Measurements from ENCODE around the gene THAP4. TPM values are rescaled to one million over a fixed set of nuclear protein-coding genes. Genes with fewer than 3 reads are reported as not detected.
A peak's percentile ranks its signal among the peaks of the same experiment; 100 is the strongest.

THAP4 gene
- total and polyA plus RNA-seq, 2 of the 4 experiments (the other 2 are of a cell fraction), result 33.9 to 55.1 TPM

DNA sequence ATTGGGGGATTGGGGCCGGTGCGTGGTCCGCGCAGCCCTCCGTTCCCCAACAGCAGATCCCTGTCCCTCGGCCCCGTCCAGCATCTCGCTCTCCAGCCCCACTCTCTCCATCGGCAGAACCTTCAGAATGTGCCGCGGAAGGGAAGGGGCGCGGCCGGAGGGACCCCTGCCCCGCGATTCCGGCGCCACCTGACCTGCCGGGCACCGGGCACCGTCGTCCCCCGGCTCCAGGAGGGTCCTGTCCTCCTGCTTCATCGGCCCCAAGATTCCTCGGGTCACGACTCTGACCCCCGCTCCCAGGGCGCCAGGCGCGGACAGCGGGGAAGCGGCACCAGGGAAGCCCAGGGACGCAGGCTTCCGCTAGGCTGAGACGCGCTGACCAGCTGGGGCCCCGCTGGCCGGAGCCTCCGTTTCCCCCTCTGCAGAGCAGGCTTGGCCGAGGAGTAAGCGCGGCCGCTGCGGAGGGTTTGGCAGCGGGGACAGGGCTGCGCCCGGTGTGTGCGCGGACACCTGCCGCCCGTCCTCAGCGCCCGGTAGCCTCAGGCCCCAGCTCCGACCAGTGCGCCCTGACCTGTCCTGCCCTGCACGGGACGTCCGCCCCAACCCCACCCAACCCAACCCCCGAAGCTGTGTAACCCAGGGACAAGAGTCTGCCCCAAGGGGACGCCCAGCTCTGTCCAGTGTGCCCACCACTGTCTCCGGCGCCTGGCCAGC is 95.2 kb downstream of the THAP4 start:
- Histone ChIP-seq H3K14ac (replicated peaks; ENCODE audit: low read depth, low read length) (no peak overlapping the region), H4K91ac (ENCODE audit: insufficient read depth, low read depth, low read length) (no peak overlapping the region), H4K5ac (ENCODE audit: low read depth, low read length) (no peak overlapping the region), H2BK20ac (ENCODE audit: low read depth, low read length) (no peak overlapping the region), H3K4me1 (ENCODE audit: control insufficient read depth, insufficient read depth, low read length) (peaks cover 22% of the 10 kb centered on the region), H3K9me1 (ENCODE audit: insufficient read depth, low read length) (peaks cover 15% of the 10 kb centered on the region), H4K20me1 (ENCODE audit: insufficient read depth, low read length) (no peaks in the 10 kb centered on the region), H3K4me3 (ENCODE audit: insufficient read depth, low read depth, low read length) (no peak overlapping the region), H3K79me1 (ENCODE audit: low read depth in 1 of 2, low read length in 2 of 2) (peaks cover 4 to 13% of the 10 kb centered on the region in 2 experiments; a peak in 2 of 4 replicates), H3K4ac (ENCODE audit: low read depth, low read length) (no peak overlapping the region), H3K18ac (ENCODE audit: low read depth, low read length) (no peak overlapping the region), H3K36me3 (ENCODE audit: control insufficient read depth, insufficient read depth, low read length) (no peaks in the 10 kb centered on the region), H2BK15ac (ENCODE audit: low read depth, low read length) (no peak overlapping the region), H3K9ac (ENCODE audit: low read depth, low read length) (no peak overlapping the region), H2BK120ac (ENCODE audit: low read depth, low read length) (no peak overlapping the region), H3K23ac (ENCODE audit: low read depth, low read length) (no peak overlapping the region), H2AFZ (replicated peaks; ENCODE audit: low read length, poor library complexity) (peak overlapping the region; percentile 78), H3K56ac (ENCODE audit: extremely low read depth, insufficient read depth, low read length) (no peak overlapping the region), H3K9me3 (ENCODE audit: control insufficient read depth, insufficient read depth, low read length) (no peaks in the 10 kb centered on the region), H2AK5ac (ENCODE audit: low read depth, low read length) (0 out of 2 replicates have a peak overlapping the region, but pooled peaks have one; percentile 11), H3K27me3 (ENCODE audit: control insufficient read depth, insufficient read depth, low read length) (peaks cover 11% of the 10 kb centered on the region; the same call in 1 of the 2 replicates), H3K27ac (ENCODE audit: insufficient read depth, low read length) (no peak overlapping the region), H3K4me2 (ENCODE audit: low read depth, low read length) (peak overlapping the region; percentile 72; the same call in 1 of the 2 replicates), H4K8ac (ENCODE audit: low read depth in 2 of 2, low read length in 2 of 2) (no peak overlapping the region), H2BK5ac (ENCODE audit: low read depth, low read length, poor library complexity, severe bottlenecking) (no peak overlapping the region), H2AK9ac (replicated peaks; ENCODE audit: low read depth, low read length, poor library complexity) (peak overlapping the region; percentile 15)
- ATAC-seq (ENCODE audit: low read depth) (no peak), DNase-seq (no peak)
- in situ Hi-C loops (cut with MboI; ENCODE audit: low sequenced_read_pairs) (no loop called here), intact Hi-C loops (cut with micrococcal nuclease) (no loop called here), dilution Hi-C loops (cut with HindIII; ENCODE audit: low sequenced_read_pairs, unreplicated experiment) (no loop called here)
- ChIA-PET CTCF (no interaction called here), POLR2A (ENCODE audit: unreplicated experiment) (no interaction called here)
- BruUV-seq (replicated peaks), result no TSS peak
- TF ChIP-seq MXI1 (IDR thresholded peaks at IDR 0.05; ENCODE audit: borderline replicate concordance, low read depth, low read length) (no peak), SMC3 (IDR thresholded peaks at IDR 0.05; ENCODE audit: low read depth, low read length) (no peak), FOS (IDR thresholded peaks at IDR 0.05; ENCODE audit: low read depth, low read length) (no peak), CHD1 (IDR thresholded peaks at IDR 0.05; ENCODE audit: low read depth, low read length) (no peak), BHLHE40 (IDR thresholded peaks at IDR 0.05; ENCODE audit: low read depth, low read length) (no peak), NFE2L2 (IDR thresholded peaks at IDR 0.05; ENCODE audit: low read depth, low read length) (no peak), MAFK (IDR thresholded peaks at IDR 0.05; ENCODE audit: low read depth, low read length) (no peak), POLR2A (IDR thresholded peaks at IDR 0.05; ENCODE audit: low read depth, low read length) (no peak), MAZ (IDR thresholded peaks at IDR 0.05; ENCODE audit: borderline replicate concordance, low read depth, low read length) (no peak)
- TF ChIP-seq, protein P1, sequence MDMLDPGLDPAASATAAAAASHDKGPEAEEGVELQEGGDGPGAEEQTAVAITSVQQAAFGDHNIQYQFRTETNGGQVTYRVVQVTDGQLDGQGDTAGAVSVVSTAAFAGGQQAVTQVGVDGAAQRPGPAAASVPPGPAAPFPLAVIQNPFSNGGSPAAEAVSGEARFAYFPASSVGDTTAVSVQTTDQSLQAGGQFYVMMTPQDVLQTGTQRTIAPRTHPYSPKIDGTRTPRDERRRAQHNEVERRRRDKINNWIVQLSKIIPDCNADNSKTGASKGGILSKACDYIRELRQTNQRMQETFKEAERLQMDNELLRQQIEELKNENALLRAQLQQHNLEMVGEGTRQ (IDR thresholded peaks at IDR 0.05; ENCODE audit: low read depth, low read length), result no peak
- TF ChIP-seq, protein P2, sequence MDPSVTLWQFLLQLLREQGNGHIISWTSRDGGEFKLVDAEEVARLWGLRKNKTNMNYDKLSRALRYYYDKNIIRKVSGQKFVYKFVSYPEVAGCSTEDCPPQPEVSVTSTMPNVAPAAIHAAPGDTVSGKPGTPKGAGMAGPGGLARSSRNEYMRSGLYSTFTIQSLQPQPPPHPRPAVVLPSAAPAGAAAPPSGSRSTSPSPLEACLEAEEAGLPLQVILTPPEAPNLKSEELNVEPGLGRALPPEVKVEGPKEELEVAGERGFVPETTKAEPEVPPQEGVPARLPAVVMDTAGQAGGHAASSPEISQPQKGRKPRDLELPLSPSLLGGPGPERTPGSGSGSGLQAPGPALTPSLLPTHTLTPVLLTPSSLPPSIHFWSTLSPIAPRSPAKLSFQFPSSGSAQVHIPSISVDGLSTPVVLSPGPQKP (IDR thresholded peaks at IDR 0.05; ENCODE audit: borderline replicate concordance, low read depth, low read length), result no peak
- 20% methylated on average over 45 of the region's 62 CpGs; no CpG with 5 or more reads in 1 of the 2 experiments for WGBS, 2 experiments (ENCODE audit: extremely low coverage in 2 of 2, insufficient read length in 1 of 2)
